HepG2 (cell line): ENCODE measurements around the gene SCYGR8. TPM values are rescaled to one million over a fixed set of nuclear protein-coding genes. Genes with fewer than 3 reads are reported as not detected.
A peak's percentile ranks its signal among the peaks of the same experiment; 100 is the strongest.

Experiments
- EP300 ChIP-seq, 3 experiments: sonication (generic) in 1 of 3; formaldehyde crosslinking in 1 of 3; IDR thresholded peaks; 2 replicates each; pipeline versions ENCODE4 v1.5.1 to v1.6.1; 2011 to 2020; ENCODE audit warnings: low read depth in 2 of 3, low read length in 2 of 3, borderline replicate concordance in 1 of 3, improper control_type of control experiment in 1 of 3, mild to moderate bottlenecking in 1 of 3, missing genetic modification reagents in 1 of 3, moderate library complexity in 1 of 3
- FOXC1 ChIP-seq: sonication (generic); formaldehyde crosslinking; IDR thresholded peaks from 2 replicates; pipeline ENCODE4 v1.8.0; 2022; ENCODE audit warnings: mild to moderate bottlenecking, missing genetic modification reagents, borderline replicate concordance
- HDAC2 ChIP-seq: sonication (generic); formaldehyde crosslinking; IDR thresholded peaks from 2 replicates; pipeline ENCODE4 v1.4.0; 2020; ENCODE audit warnings: missing genetic modification reagents
- NFYB ChIP-seq: sonication (generic); formaldehyde crosslinking; IDR thresholded peaks from 2 replicates; pipeline ENCODE4 v1.4.0; 2020; ENCODE audit warnings: missing genetic modification reagents
- PCBP1 ChIP-seq: fragments of 200-400 bp; formaldehyde crosslinking; IDR thresholded peaks from 2 replicates; pipeline ENCODE4 v1.6.1; 2017; ENCODE audit warnings: mild to moderate bottlenecking, low read depth, low read length, borderline replicate concordance
- REPIN1 ChIP-seq: sonication (generic); formaldehyde crosslinking; IDR thresholded peaks from 2 replicates; pipeline ENCODE4 v1.8.0; 2022; ENCODE audit warnings: missing genetic modification reagents, low read depth, mild to moderate bottlenecking, borderline replicate concordance
- THAP7 ChIP-seq: sonication (generic); formaldehyde crosslinking; IDR thresholded peaks from 2 replicates; pipeline ENCODE4 v1.8.1; 2023; ENCODE audit warnings: mild to moderate bottlenecking, missing genetic modification reagents
- THAP9 ChIP-seq: sonication (generic); formaldehyde crosslinking; IDR thresholded peaks from 2 replicates; pipeline ENCODE4; 2020; ENCODE audit warnings: missing genetic modification reagents, mild to moderate bottlenecking, borderline replicate concordance
- ZNF230 ChIP-seq: sonication (generic); formaldehyde crosslinking; IDR thresholded peaks from 2 replicates; pipeline ENCODE4 v1.4.0; 2020; ENCODE audit warnings: mild to moderate bottlenecking, missing genetic modification reagents
- ZNF232 ChIP-seq: sonication (generic); formaldehyde crosslinking; IDR thresholded peaks from 2 replicates; pipeline ENCODE4 v1.4.0; 2020; ENCODE audit warnings: missing genetic modification reagents, borderline replicate concordance
- ZNF296 ChIP-seq: sonication (generic); formaldehyde crosslinking; conservative IDR thresholded peaks from 2 replicates; pipeline ENCODE4 v1.5.0; 2020; ENCODE audit warnings: mild to moderate bottlenecking, missing genetic modification reagents
- ZNF614 ChIP-seq: IDR thresholded peaks from 2 replicates; pipeline ENCODE4 v1.6.1; 2018; ENCODE audit warnings: missing biosample characterization, missing genetic modification reagents, inconsistent platforms, borderline replicate concordance
- ZNF670 ChIP-seq: sonication (generic); formaldehyde crosslinking; IDR thresholded peaks from 2 replicates; pipeline ENCODE4 v1.8.0; 2022; ENCODE audit warnings: mild to moderate bottlenecking, missing genetic modification reagents, borderline replicate concordance
- polyA plus RNA-seq, 8 experiments: library from polyadenylated mRNA; depleted of rRNA in 3 of 8; stranded (reverse) in 7 of 8; unstranded in 1 of 8; fragments of >200 nt; fragmentation: Illumina TruSeq in 4 of 8; extraction: Trizol in 4 of 8; gene quantifications; 2 replicates each; pipeline versions ENCODE4 v1.2.1 to v1.2.3, GENCODE V29; 2011 to 2016; ENCODE audit warnings: low read depth in 4 of 8, missing spikeins in 1 of 8, mixed read lengths in 1 of 8; ENCODE audit not compliant: insufficient read depth in 1 of 8
- total RNA-seq, 5 experiments: library from RNA; depleted of rRNA; stranded (reverse); fragments of >200 nt; fragmentation: Illumina TruSeq; extraction: Trizol; gene quantifications; 2 replicates each; pipeline ENCODE4 v1.2.3, GENCODE V29; 2016; ENCODE audit warnings: low read depth in 1 of 5
- TF ChIP-seq, protein P1 (sequence below): sonication (generic); formaldehyde crosslinking; IDR thresholded peaks from 2 replicates; pipeline ENCODE4 v1.4.0; 2020; ENCODE audit warnings: mild to moderate bottlenecking, missing genetic modification reagents, borderline replicate concordance
- TF ChIP-seq, protein P2 (sequence below): IDR thresholded peaks from 2 replicates; pipeline ENCODE4 v1.6.1; 2016; ENCODE audit warnings: mild to moderate bottlenecking
- TF ChIP-seq, protein P3 (sequence below): sonication (generic); formaldehyde crosslinking; IDR thresholded peaks from 2 replicates; pipeline ENCODE4 v1.5.1; 2020; ENCODE audit warnings: missing genetic modification reagents, mild to moderate bottlenecking, borderline replicate concordance

The SCYGR8 gene
- total and polyA plus RNA-seq, 2 of the 13 experiments (the other 11 are each of a cell fraction or from before 2014, with no cell fraction given), result not detected

GRCh38 chr2:227766373-227766883 is 20.7 kb downstream of the SCYGR8 start (continued):
- TF ChIP-seq, protein P1, sequence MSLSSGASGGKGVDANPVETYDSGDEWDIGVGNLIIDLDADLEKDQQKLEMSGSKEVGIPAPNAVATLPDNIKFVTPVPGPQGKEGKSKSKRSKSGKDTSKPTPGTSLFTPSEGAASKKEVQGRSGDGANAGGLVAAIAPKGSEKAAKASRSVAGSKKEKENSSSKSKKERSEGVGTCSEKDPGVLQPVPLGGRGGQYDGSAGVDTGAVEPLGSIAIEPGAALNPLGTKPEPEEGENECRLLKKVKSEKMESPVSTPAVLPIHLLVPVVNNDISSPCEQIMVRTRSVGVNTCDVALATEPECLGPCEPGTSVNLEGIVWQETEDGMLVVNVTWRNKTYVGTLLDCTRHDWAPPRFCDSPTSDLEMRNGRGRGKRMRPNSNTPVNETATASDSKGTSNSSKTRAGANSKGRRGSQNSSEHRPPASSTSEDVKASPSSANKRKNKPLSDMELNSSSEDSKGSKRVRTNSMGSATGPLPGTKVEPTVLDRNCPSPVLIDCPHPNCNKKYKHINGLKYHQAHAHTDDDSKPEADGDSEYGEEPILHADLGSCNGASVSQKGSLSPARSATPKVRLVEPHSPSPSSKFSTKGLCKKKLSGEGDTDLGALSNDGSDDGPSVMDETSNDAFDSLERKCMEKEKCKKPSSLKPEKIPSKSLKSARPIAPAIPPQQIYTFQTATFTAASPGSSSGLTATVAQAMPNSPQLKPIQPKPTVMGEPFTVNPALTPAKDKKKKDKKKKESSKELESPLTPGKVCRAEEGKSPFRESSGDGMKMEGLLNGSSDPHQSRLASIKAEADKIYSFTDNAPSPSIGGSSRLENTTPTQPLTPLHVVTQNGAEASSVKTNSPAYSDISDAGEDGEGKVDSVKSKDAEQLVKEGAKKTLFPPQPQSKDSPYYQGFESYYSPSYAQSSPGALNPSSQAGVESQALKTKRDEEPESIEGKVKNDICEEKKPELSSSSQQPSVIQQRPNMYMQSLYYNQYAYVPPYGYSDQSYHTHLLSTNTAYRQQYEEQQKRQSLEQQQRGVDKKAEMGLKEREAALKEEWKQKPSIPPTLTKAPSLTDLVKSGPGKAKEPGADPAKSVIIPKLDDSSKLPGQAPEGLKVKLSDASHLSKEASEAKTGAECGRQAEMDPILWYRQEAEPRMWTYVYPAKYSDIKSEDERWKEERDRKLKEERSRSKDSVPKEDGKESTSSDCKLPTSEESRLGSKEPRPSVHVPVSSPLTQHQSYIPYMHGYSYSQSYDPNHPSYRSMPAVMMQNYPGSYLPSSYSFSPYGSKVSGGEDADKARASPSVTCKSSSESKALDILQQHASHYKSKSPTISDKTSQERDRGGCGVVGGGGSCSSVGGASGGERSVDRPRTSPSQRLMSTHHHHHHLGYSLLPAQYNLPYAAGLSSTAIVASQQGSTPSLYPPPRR (CRISPR knock-in tag), result peak; percentile 21; the same call in 1 of the 2 replicates
- 0 out of 2 replicates have a peak, but pooled peaks have one; percentile 65 for TF ChIP-seq REPIN1 (CRISPR knock-in tag)
- TF ChIP-seq ZNF232 (CRISPR knock-in tag), result peak; percentile 64; the same call in 1 of the 2 replicates
- TF ChIP-seq PCBP1, result no peak
- TF ChIP-seq ZNF296 (CRISPR knock-in tag), result no peak
- TF ChIP-seq, protein P2, sequence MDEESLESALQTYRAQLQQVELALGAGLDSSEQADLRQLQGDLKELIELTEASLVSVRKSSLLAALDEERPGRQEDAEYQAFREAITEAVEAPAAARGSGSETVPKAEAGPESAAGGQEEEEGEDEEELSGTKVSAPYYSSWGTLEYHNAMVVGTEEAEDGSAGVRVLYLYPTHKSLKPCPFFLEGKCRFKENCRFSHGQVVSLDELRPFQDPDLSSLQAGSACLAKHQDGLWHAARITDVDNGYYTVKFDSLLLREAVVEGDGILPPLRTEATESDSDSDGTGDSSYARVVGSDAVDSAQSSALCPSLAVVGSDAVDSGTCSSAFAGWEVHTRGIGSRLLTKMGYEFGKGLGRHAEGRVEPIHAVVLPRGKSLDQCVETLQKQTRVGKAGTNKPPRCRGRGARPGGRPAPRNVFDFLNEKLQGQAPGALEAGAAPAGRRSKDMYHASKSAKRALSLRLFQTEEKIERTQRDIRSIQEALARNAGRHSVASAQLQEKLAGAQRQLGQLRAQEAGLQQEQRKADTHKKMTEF (CRISPR knock-in tag), result peak; percentile 73
- TF ChIP-seq EP300 (IDR thresholded peaks at IDR 0.05; ENCODE audit: low read depth in 2 of 2, low read length in 2 of 2), result peak in 1 of 2 experiments; percentile 38; a peak in 1 of 4 replicates
- TF ChIP-seq EP300 (CRISPR knock-in tag; IDR thresholded peaks at IDR 0.05; ENCODE audit: borderline replicate concordance), result no peak
- peak; percentile 54; the same call in 1 of the 2 replicates for TF ChIP-seq ZNF614 (CRISPR knock-in tag)
- no peak for TF ChIP-seq NFYB (CRISPR knock-in tag)
- peak; percentile 39; the same call in 1 of the 2 replicates for TF ChIP-seq THAP9 (CRISPR knock-in tag)
- TF ChIP-seq FOXC1, result peak; percentile 78; the same call in 1 of the 2 replicates
- peak; percentile 75 for TF ChIP-seq ZNF670 (CRISPR knock-in tag)
- 0 out of 2 replicates have a peak, but pooled peaks have one; percentile 37 for TF ChIP-seq ZNF230
- peak; percentile 53; the same call in 1 of the 2 replicates for TF ChIP-seq HDAC2
- TF ChIP-seq, protein P3, sequence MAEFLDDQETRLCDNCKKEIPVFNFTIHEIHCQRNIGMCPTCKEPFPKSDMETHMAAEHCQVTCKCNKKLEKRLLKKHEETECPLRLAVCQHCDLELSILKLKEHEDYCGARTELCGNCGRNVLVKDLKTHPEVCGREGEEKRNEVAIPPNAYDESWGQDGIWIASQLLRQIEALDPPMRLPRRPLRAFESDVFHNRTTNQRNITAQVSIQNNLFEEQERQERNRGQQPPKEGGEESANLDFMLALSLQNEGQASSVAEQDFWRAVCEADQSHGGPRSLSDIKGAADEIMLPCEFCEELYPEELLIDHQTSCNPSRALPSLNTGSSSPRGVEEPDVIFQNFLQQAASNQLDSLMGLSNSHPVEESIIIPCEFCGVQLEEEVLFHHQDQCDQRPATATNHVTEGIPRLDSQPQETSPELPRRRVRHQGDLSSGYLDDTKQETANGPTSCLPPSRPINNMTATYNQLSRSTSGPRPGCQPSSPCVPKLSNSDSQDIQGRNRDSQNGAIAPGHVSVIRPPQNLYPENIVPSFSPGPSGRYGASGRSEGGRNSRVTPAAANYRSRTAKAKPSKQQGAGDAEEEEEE, result peak; percentile 88; the same call in 1 of the 2 replicates
- no peak for TF ChIP-seq THAP7 (CRISPR knock-in tag)
